HEK293T (cell line): ENCODE results near the gene ANO3.

Source experiments
- ARNT ChIP-seq: fragments of 450-650 bp; IDR thresholded peaks from 2 replicates; pipeline ENCODE4 v1.6.1; 2017; ENCODE audit warnings: mild to moderate bottlenecking
- BHLHE40 ChIP-seq: fragments of 450-650 bp; IDR thresholded peaks from 2 replicates; pipeline ENCODE4 v1.6.1; 2016; ENCODE audit warnings: mild to moderate bottlenecking, moderate library complexity, borderline replicate concordance
- CTBP1 ChIP-seq: fragments of 450-650 bp; IDR thresholded peaks from 2 replicates; pipeline ENCODE4 v1.6.1; 2016; ENCODE audit warnings: borderline replicate concordance
- ELF4 ChIP-seq: fragments of 450-650 bp; IDR thresholded peaks from 2 replicates; pipeline ENCODE4 v1.6.1; 2017; ENCODE audit warnings: antibody characterized with exemption
- FOXA1 ChIP-seq: fragments of 450-650 bp; IDR thresholded peaks from 2 replicates; pipeline ENCODE4 v1.6.1; 2016; ENCODE audit warnings: mild to moderate bottlenecking
- FOXK2 ChIP-seq: fragments of 450-650 bp; IDR thresholded peaks from 2 replicates; pipeline ENCODE4 v1.6.1; 2016; ENCODE audit warnings: mild to moderate bottlenecking
- FOXM1 ChIP-seq: fragments of 450-650 bp; IDR thresholded peaks from 2 replicates; pipeline ENCODE4 v1.6.1; 2017; ENCODE audit warnings: mild to moderate bottlenecking, borderline replicate concordance
- HDGF ChIP-seq: fragments of 450-650 bp; IDR thresholded peaks from 2 replicates; pipeline ENCODE4 v1.6.1; 2017; ENCODE audit warnings: antibody characterized with exemption, borderline replicate concordance
- PKNOX1 ChIP-seq: fragments of 450-650 bp; IDR thresholded peaks from 2 replicates; pipeline ENCODE4 v1.6.1; 2016
- SP1 ChIP-seq: fragments of 450-650 bp; IDR thresholded peaks from 2 replicates; pipeline ENCODE4 v1.6.1; 2017
- TARDBP ChIP-seq: fragments of 450-650 bp; IDR thresholded peaks from 2 replicates; pipeline ENCODE4 v1.6.1; 2016
- ZNF384 ChIP-seq: fragments of 450-650 bp; IDR thresholded peaks from 2 replicates; pipeline ENCODE4 v1.6.1; 2016

- TF ChIP-seq CTBP1 (no peak), PKNOX1 (no peak), BHLHE40 (no peak), ZNF384 (no peak), FOXA1 (no peak), FOXK2 (no peak), FOXM1 (no peak), ELF4 (no peak), ARNT (no peak), HDGF (no peak), TARDBP (no peak), SP1 (no peak)
These were observed 241.0 kb downstream of the ANO3 start for GRCh38 chr11:26572770-26573402.
